Omental fat pad (tissue), 4 donors: ENCODE results near the gene FFAR4. TPM values are rescaled to one million over a fixed set of nuclear protein-coding genes. Genes with fewer than 3 reads are reported as not detected.

ENCODE experiments used
- ATAC-seq: fragments of 150-250 bp; one replicate; pipeline ENCODE4 v1.9.1; 2016; ENCODE audit warnings: mild to moderate bottlenecking, moderate library complexity; ENCODE audit not compliant: low FRiP score
- DNase-seq: peaks from one replicate; pipeline ENCODE4 v3.0.0-alpha.2; 2019; ENCODE audit warnings: low spot score
- total RNA-seq, 4 donors: library from RNA; depleted of rRNA; stranded (reverse); fragments of >200 nt; gene quantifications; one replicate each; pipeline ENCODE4 v1.1.0, GENCODE V29; 2016
- TF ChIP-seq, protein P1 (sequence below), 3 donors: fragments of 450-650 bp; IDR thresholded peaks; one replicate each; pipeline ENCODE4 v1.5.1; 2016 to 2017; ENCODE audit warnings: antibody characterized with exemption in 3 of 3, mild to moderate bottlenecking in 3 of 3, moderate library complexity in 2 of 3

Gene FFAR4
- total RNA-seq, 4 donors from 2014 or later, result 2.5 to 6.7 (median 3.1) TPM

GRCh38 chr10:93593254-93593653 is 26.8 kb downstream of the FFAR4 start:
- TF ChIP-seq, protein P1, sequence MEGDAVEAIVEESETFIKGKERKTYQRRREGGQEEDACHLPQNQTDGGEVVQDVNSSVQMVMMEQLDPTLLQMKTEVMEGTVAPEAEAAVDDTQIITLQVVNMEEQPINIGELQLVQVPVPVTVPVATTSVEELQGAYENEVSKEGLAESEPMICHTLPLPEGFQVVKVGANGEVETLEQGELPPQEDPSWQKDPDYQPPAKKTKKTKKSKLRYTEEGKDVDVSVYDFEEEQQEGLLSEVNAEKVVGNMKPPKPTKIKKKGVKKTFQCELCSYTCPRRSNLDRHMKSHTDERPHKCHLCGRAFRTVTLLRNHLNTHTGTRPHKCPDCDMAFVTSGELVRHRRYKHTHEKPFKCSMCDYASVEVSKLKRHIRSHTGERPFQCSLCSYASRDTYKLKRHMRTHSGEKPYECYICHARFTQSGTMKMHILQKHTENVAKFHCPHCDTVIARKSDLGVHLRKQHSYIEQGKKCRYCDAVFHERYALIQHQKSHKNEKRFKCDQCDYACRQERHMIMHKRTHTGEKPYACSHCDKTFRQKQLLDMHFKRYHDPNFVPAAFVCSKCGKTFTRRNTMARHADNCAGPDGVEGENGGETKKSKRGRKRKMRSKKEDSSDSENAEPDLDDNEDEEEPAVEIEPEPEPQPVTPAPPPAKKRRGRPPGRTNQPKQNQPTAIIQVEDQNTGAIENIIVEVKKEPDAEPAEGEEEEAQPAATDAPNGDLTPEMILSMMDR (IDR thresholded peaks at IDR 0.05), result no peak
- ATAC-seq, result no peak
- no peak for DNase-seq

- DNase-seq (no peak), ATAC-seq (no peak)
- TF ChIP-seq, protein P1 (IDR thresholded peaks at IDR 0.05), result no peak
Measured at GRCh38 chr10:93593749-93594148, 27.3 kb downstream of the FFAR4 start.

GRCh38 chr10:93594518-93594917 is 28.1 kb downstream of the FFAR4 start:
- DNase-seq, result no peak
- ATAC-seq, result no peak
- TF ChIP-seq, protein P1 (IDR thresholded peaks at IDR 0.05), result no peak

GRCh38 chr10:93595378-93596161 is 29.1 kb downstream of the FFAR4 start:
- TF ChIP-seq, protein P1 (IDR thresholded peaks at IDR 0.05), result no peak
- DNase-seq, result no peak

GRCh38 chr10:93596539-93596938 is 30.1 kb downstream of the FFAR4 start:
- no peak for DNase-seq
- no peak for ATAC-seq

More at GRCh38 chr10:93595378-93596161, 29.1 kb downstream of the FFAR4 start:
- ATAC-seq, result no peak

DNA sequence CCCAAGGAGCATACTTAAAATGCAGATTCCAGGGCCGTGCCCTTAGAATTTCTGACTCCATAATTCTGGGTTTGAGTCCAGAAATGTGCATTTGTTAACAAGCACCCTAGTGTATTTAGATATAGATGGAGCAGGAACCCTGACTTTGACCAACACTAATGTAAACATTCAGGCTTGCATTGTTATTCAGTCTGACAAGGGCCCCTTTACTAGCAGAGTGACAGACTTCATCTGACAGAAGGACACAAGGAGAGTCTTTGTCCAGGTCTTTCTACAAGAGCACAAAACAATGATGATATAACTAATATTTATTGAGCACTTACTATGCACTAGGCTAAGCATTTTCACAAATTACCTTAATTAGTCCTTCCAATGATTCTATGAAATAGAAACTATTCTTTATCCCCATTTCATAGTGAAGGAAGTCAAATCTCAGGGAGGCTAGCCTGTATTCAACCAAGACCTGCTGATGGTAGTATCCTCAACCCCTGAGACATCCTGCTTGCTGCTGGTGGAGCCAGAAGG is 30.7 kb downstream of the FFAR4 start:
- TF ChIP-seq, protein P1 (IDR thresholded peaks at IDR 0.05), result no peak
- ATAC-seq, result no peak
- DNase-seq, result no peak

More at GRCh38 chr10:93596539-93596938, 30.1 kb downstream of the FFAR4 start:
- TF ChIP-seq, protein P1 (IDR thresholded peaks at IDR 0.05), result no peak

- DNase-seq (no peak), ATAC-seq (no peak)
- TF ChIP-seq, protein P1 (IDR thresholded peaks at IDR 0.05), result no peak
Measured at GRCh38 chr10:93598157-93598556, 31.7 kb downstream of the FFAR4 start.
